ENCODE data around the gene KRTAP10-4.
"Not testable (repeated sequence)": the region's sequence is repeated elsewhere in the genome, so short reads cannot be mapped to it uniquely, and the experiment has no call there.

Gene KRTAP10-4

GRCh38 chr21:44535963-44536362 is 37.6 kb upstream of the KRTAP10-4 start:
- DNase-seq, result no peak

- no peak for DNase-seq
Observed at GRCh38 chr21:44537930-44538911, 35.3 kb upstream of the KRTAP10-4 start.

GRCh38 chr21:44539046-44539445 is 34.5 kb upstream of the KRTAP10-4 start:
- no peak for DNase-seq

DNA sequence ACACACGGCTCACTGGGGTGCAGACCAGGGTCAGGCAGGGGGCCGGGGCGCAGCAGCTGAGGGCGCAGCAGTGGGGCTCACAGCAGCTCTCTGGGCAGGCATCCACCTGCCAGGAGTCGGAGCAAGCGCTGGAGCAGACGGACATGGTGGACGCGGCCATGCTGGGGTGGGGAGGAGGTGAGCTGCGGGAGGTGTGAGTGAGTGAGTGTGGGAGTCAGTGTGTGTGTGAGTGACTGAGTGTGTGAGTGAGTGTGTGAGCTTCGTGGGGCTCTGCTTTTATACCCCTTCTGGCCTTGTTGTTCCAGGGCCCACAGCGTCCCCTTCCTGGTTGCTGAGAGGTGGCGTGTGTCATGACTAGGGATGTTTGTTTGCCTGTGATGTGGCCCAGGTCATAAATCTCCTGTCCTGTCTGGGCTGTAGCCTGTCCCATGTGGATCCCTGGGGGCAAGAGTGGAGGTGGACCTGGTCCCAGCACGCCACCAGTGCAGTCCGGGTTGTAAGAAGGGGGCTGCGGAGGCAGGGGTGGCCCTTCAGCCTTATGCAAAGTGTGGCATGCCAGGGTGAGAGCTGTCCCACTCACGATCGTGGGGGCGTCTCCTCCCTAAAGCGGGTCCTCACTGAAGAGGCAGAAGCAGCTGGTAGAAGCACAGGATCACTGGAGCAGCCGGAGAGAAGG is 33.4 kb upstream of the KRTAP10-4 start, which contains the start of gene KRTAP10-1:
TSS of gene KRTAP10-1 (minus strand) at position 205 of the 676 bp plus-strand sequence. CDS start at position 160, 45 bp downstream.
- no peak for DNase-seq

DNA sequence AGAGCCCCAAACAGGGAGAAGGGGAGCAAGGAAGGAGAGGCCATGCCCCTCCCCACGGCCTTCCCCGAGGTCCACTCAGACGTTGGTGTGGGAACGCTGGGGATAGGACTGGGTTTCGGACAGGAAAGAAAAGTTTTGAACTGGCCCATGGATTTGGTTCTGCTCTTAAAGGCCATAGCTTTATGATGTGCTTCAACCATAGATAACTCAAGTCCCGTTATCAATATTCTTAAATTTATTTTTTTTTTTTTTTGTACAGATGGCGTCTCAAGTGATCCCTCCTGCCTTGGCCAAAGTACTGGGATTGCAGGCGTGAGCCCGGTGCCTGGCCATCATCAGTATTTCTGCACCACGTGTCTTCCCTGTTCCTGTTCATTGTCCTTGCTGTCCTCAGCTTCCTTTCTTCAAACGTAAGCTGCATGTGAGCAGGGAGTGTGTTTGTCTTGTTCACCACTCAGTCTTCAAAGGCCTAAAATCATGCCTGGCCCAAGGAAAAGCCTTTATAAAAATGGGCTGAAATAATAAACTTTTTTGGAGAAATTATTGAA is 32.7 kb upstream of the KRTAP10-4 start:
- no peak for DNase-seq

- DNase-seq, result no peak
Observed at GRCh38 chr21:44542716-44543115, 30.8 kb upstream of the KRTAP10-4 start.

DNA sequence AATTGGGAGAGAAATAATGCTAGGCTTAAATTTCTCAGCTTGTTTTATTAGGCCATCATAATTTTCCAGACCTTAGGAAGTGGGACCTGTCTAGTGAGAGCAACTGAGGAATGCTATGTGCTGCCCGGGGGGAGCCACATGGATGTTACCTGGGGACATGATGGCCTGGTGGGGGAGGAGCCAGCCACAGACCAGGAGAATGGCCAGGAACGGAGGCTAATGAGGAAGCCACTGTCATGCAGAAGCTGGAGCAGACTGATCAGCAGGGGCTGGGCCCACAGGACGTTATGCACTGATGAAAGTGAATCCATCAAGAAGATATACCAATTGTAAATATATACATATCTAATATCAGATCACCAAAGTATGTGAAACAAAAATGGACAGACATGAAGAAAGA is 29.0 kb upstream of the KRTAP10-4 start:
- no peak for DNase-seq

- peak; percentile 35 for DNase-seq
Observed at GRCh38 chr21:44547656-44548331, 25.7 kb upstream of the KRTAP10-4 start.

DNA sequence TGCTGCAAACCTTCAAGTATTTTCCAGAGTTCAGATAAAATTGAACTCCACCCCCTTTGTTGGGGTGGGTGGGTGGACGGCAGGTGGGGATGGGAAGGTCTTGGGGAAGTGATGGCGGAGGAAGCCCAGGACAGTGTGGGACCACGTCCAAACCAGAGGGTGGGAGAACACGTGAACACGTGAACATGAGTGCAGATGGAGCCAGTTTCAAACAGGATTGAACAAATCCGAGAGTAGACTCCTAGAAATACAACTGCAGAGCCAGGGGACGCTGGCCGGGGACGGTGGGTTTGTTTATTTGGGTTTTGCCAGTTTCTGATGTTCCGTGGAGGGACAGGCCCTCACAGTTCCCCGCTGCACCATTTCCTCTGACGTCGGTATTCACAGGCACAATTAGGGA is 25.1 kb upstream of the KRTAP10-4 start:
- no peak for DNase-seq

GRCh38 chr21:44548922-44549321 is 24.6 kb upstream of the KRTAP10-4 start:
- no peak for DNase-seq

- DNase-seq, result no peak
Observed at GRCh38 chr21:44549525-44550211, 23.9 kb upstream of the KRTAP10-4 start.

DNA sequence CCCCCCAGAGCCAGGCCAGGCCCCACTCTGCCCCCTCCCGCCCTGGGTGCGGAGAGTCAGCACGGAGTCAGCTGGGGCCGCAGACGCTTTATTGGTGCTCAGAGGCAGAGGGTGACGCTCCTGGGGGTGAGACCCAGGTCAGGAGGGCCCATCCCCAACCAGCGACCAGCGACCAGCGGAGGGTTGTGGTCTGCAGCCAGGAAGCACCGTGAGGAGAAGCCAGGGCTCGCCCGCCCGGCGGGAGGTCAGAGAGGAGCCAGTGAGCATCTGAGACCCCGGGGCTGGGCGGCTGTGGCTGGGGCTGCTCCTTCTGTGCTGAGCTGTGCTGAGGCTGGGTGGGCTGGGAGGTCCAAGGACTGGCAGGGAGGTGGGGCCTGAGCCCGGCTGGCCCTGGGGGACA is 23.2 kb upstream of the KRTAP10-4 start:
- not testable (repeated sequence) for DNase-seq

DNA sequence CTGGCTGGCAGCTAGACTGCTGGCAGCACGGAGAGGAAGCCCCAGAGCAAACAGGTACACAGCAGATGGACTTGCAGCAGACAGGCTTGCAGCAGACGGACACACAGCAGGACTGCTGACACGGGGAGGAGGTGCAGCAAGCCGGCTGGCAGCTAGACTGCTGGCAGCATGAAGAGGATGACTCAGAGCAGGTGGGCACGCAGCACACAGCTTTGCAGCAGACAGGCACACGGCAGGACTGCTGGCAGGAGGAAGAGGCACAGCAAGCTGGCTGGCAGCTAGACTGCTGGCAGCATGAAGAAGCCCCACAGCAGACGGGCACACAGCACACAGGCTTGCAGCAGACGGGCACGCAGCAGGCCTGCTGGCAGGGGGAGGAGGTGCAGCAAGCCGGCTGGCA is 22.7 kb upstream of the KRTAP10-4 start:
- no peak for DNase-seq

GRCh38 chr21:44551340-44551961 is 22.1 kb upstream of the KRTAP10-4 start, which contains the start of gene KRTAP10-2:
TSS of gene KRTAP10-2 (minus strand) at chr21:44551505. CDS start at chr21:44551458, 47 bp downstream.
- no peak for DNase-seq

DNA sequence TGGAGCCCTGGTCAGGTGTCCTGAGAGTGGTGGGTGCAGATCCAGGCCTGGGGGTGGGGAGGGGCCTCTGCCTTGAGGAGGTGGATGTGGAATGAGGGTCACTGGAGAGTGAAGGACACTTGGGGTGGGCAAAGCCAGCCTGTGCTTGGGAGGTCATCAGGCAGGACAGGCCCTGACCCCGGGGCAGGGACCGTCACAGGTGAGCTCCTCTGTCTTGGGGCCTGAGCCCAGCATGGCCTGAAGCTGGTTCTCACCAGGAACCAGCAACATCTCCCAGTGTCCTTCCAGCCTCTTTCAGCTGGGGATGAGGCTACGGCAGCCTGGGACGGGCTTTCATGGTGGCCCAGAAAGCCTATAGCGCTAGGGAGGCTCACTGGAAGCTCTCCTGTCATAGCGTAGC is 21.4 kb upstream of the KRTAP10-4 start:
- DNase-seq, result no peak

GRCh38 chr21:44552681-44553080 is 20.8 kb upstream of the KRTAP10-4 start:
- no peak for DNase-seq

- no peak for DNase-seq
Observed at GRCh38 chr21:44555200-44555875, 18.2 kb upstream of the KRTAP10-4 start.

- DNase-seq, result no peak
Observed at GRCh38 chr21:44556879-44557278, 16.6 kb upstream of the KRTAP10-4 start.

- no peak for DNase-seq
Observed at GRCh38 chr21:44557491-44558328, 15.8 kb upstream of the KRTAP10-4 start.

- DNase-seq, result not testable (repeated sequence)
Observed at GRCh38 chr21:44558329-44558675, 15.2 kb upstream of the KRTAP10-4 start.
